Stimulated activated CD4-positive, alpha-beta T cell treated with anti-CD3 and anti-CD28 coated beads, TNF-alpha, amount 100 ng/mL, for 48 hours (primary cell): ENCODE measurements around the gene BEX3.
"Not testable (repeated sequence)": the region's sequence is repeated elsewhere in the genome, so short reads cannot be mapped to it uniquely, and the experiment has no call there.

Experiments used
- DNase-seq, 3 donors: peaks; one replicate each; pipeline ENCODE4 v3.0.0-alpha.2; 2020; ENCODE audit warnings: low read depth in 3 of 3

Gene BEX3

DNA sequence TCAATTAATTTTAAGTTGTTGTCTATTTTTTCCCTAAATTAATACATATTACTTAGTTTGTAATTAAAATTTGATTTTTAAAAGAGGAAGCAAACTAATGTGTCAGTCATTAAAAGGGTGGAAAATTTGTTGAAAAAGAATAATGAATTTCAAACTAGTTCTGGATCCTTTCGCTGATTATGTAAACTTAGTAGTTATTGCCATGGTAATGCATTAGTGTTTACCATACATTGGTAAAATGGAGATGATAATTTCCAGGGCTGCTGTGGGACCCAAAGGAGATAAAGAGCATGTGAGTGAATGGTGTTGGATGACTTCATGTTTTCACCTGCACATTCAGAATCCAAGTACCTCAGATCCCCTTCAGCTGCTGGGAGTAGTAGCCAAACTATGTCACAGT lies 6.5 kb downstream of the BEX3 start:
- no peak for DNase-seq

DNA sequence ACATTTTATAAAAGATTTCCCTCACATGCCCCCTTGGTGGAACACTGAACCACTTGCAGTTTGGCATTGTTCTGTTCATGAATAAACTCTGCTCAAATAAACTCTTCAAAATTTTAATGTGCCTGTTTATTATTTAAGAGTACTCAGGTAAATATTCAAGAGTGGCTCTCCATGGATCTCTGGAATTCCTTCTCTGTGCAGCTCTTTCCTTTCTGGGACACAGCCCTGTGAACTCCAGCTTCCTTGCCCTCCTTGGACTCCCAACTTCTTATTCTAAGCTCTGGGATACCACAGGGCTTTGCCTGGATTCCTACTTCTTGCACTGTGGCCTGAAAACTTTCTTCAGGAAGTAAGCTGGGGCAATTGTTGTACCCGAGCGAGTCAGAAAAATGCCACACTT lies 8.3 kb downstream of the BEX3 start:
- no peak for DNase-seq

DNA sequence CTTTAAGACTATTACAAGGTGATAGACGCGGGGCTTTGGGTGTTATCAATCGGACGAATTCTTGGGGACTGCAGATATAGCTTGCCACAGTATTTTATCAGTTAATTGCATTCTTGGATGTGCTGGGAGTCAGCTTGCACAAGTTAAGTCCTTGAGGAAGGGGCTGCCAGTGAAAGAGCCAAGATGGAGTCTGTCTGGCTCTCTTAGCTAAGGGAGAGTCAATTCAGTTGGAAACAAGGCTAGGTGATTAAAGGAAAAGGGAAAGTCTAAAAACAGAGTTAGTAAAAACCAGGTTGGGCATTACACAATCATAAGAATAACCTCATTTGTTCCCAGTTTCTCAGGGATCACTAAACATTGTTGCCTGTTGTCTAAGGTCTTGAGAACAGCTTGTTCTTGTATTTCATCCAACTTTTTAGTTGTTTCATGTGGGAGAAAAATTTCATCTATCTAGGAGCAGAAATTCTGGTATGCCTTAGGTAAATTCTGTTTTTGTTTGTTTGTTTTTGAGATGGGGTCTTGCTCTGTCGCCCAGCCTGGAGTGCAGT lies 9.0 kb downstream of the BEX3 start:
- DNase-seq, result not testable (repeated sequence)

DNA sequence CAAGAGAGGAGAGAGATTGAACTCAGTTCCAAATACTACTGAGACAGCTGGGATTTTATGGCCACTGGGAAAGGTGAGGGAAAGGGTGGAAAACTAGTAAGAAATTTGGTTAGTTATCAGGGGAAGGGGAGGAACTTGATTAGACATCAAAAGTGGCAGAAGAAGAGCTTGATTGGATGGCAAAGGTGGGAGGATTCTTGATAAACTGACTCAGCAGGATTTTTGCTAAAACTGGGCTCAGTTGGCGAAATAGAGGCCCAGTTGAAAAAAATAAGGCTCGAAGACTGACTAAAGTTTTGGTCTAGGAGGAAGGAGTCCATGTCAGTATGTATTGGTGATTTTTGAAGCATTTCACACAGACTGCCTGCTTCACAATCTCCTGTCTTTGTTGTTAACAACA lies 10.0 kb downstream of the BEX3 start:
- DNase-seq, result no peak

DNA sequence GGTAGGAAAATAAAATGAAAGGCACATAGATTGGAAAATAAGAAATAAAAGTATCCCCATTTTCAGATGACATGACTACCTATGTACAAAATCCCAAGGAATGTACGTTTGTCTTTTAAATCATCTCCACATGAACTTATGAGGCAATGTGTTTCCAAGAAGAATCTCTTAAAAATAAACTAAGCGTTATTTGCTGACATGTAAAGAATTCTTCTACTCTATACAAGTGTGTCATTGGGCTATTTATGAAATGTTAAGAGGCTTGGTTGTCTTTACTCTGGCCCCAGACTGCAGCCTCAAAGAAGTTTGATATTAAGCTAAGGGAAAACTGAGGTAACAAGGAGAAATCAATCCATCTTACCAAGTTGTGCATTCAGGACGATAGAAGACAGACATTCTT lies 17.1 kb downstream of the BEX3 start:
- DNase-seq, result no peak

DNA sequence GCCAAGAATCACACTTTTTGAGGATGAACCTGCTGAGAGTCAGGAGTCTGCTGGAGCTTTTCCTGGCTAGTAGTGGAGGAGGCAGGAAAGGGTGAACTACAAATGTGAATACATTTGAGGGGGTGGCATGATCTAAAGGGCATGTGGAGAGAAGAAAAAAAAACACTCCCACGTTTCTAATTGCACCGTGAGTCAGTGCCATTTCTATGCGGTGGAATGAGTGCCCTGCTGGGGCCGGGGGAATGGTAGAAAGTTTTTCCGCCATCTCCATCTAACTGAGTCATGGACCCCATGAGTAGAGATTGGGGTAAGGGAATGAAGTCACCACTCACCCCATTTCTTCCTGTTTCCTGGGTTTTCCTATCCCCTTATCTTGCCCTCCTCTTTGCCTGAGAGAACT lies 19.8 kb downstream of the BEX3 start:
- no peak for DNase-seq

DNA sequence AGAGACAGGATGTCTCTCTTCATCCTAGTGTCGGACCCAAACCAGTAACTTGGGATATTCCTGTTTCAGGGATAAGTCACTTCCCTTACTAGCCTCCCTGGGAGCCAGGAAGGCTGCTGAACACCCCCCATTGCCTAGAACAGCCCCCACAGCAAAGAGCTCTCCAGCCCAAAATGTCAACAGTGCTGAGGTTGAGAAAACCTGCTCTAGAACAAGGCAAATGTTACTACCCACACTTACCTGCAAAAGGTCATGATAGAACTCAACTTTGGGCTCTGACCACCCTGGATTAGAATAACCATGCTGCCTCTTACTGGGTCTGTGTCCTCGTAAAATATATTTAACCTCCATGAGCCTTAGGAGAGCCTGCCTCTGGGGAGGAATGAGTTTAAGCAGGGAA lies 20.3 kb downstream of the BEX3 start:
- DNase-seq, result no peak

DNA sequence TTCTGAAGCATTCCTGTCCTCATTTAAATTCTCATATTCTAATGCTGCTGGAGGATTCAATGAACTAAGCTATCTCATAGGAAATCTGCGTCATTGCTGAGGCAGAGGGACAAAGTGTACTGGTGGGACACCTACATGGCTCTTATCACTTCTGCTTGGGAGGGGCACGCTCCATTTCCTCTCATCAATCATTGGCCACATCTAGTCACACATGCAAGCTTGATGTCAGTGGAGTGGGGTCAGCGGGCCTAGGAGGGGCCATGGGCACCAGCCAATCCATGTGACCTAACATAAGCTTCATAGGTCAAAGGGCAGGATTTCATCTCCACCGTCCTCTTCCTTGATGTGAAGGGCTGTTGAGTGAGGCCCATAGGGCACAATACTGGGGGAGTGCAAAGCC lies 21.4 kb downstream of the BEX3 start:
- no peak for DNase-seq

DNA sequence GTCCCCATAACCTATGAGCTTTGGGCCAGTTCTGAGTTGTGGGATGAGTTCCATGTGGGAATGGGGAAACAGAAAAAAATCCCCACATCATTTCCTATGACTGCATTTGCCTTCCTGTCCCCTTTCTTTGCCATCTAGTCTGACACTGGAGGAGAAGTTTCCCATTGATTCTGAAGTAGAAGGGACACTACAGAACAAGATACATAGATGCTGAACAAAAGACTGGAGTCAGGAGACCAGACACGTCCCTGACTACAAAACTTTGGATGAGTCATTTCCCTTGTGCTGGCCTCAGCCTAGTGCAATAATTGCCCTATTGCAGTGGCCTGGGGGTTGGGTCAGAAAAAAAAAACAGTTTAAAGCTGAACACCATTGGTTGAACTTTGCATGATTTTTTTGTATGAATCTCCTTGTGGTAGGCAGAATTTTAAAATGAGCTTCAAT lies 22.1 kb downstream of the BEX3 start:
- DNase-seq, result no peak

DNA sequence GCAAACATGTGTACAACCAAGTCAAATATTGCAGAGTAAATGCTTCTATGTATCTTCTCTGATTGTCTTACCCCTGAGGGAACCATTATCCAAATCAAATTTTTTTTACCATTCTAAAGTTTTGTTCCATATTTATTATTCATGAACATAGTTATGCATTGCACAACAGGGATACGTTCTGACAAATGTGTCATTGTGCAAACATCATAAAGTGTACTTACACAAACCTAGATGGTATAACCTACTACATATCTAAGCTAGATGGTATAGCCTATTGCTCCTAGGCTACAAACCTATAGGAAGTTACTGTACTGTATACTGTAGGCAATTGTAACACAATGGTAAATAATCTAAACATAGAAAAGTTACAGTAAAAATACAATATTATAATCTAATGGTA lies 23.4 kb downstream of the BEX3 start:
- no peak for DNase-seq

DNA sequence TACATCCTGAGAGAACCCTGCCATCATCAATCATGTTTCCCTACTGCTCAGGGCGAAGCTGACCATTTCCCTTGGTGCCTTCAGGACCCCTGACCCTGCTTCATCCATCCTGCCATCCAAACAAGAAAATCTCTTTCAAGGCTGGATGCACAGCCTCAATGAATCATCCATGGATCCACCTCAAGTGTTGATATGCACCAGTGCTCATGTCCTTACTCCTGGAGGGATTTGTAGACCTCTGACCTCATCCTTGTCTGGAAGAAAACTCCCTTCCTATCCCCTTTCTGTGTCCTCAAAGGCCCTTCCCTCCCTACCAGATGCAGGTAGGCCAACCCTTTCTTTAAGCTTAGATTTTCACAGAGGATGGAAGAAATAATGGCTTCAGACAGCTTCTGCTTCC lies 24.6 kb downstream of the BEX3 start:
- DNase-seq, result no peak

DNA sequence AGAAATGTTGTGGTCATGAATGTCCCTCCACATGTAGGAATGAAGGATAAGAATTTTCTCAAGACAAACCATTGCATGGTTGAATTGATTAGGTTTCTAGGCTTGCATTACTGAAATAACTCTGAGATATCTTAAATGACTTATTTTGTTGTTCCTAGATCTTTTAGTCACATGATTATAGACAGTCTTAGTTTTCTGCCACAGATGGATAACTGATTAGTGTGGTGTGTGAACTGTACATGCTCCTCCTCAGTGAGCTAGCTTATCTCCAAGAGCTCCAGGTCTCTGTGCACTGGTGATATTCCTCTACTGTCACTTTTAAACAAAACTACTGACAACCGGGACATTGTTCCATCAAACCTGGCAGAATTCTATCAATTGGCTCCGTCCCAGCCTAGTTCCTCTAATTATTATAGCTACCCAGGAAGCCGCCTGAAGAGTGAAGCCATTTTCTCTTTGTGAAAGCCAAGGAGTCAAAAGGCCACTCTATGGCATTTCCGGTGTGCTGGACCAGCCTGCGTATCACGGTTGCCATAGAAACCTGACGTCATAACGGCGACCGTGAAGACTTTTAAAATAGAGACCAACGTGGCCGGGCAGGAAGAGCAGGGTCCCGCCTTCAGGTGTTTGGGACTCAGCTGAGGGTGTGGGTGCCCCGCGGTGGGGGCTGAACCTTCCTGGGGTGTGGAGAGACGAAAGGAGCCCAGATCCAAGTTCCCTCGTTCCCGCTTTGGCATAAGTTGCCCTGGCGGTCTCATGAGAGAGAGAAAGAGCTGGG lies 28.1 kb downstream of the BEX3 start:
- peak; percentile 22 to 45 (median 36) for DNase-seq

DNA sequence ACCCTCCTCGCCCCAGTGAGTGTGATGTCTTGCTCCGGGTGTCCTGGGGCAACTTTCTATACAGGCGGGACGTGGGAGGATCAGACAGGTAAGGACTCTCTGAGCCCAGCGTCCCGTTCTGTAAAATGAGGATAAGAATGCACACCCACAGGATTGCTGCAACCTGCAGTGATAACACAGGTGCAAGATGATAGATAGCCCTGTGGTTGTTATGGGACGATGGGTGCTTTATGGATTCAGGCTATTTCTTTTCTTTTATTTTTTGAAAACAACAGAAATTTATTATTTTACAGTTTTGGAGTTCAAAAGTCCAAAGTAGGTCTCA lies 28.6 kb downstream of the BEX3 start:
- DNase-seq, result no peak

DNA sequence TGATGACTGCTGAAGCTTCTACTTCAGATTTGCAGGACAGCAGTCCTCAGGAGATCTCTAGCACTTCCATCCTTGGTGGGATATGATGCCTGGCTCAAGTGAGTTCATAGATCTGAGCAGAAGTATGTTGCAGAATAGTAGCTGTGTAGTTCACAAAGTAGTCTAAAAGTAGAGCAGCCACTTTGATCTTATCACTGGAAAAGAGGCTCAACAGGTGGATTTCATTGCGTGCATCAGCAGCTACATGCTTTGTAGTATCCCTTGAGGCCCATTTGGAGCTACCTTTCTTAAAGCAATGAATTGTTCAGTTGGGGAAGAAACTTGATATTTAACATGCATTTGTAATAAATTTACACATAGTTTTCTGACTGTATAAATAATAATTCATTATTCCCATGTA lies 29.9 kb downstream of the BEX3 start:
- no peak for DNase-seq

DNA sequence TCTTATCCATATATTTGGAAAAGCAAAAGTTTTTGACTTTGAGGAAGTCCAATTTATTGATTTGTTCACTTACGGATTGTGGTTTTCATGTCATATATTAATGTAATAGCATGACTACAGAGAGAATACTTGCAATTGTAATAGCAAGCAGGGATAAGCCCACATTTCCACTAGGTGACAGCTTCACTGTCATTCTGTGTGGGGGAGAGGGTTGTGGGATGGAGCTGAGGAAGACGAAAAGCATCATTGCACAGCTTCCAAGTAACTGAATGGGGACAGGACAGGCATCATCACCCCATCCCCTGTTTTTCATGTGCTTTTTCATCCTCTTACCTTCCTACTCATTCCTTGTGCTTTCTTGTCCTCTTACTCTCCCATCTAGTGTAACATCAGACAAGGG lies 31.4 kb downstream of the BEX3 start:
- DNase-seq, result no peak

DNA sequence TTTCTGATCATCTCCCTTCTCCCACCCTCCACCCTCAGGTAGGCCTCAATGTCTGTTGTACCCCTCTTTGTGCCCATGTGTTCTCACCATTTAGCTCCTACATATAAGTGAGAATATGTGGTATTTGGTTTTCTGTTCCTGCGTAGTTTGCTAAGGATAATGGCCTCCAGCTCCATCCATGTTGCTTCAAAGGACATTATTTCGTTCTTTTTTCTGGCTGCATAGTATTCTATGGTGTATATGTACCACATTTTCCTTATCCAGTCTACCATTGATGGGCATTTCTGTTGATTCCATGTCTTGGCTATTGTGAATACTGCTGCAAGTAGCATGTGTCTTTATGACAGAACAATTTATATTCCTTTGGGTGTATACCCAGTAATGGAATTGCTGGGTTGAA lies 35.4 kb downstream of the BEX3 start:
- DNase-seq, result not testable (repeated sequence)

DNA sequence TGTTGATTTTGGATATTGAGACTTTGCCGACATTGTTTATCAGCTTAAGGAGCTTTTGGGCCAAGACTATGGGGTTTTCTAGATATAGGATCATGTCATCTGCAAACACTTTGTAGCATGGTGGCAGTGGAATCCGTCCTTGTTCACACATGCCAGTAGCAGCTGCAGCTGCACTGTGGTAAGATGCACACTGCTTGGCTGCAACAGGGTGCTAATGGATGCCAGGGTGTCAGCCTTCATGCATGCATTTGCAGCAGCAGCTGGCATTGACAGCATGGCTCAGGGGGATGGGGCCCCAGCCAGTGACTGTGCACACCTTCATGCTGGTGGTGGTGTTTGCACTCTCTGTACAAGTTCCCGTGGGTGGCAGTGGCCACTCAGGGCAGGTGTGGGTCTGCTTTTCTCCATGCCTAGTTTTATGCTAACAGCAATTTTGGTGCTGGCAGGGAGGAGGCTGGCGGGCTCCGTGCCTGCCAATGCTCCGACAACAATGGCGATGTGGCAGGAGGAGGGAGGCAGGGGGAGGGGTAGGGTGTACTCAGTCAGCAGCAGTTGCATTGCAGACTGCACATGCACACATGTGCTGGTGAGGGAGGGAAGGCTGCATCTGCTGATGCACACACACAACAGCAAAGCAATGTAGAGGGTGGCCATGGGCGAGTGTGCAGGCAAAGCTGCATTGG lies 37.5 kb downstream of the BEX3 start:
- DNase-seq, result no peak

DNA sequence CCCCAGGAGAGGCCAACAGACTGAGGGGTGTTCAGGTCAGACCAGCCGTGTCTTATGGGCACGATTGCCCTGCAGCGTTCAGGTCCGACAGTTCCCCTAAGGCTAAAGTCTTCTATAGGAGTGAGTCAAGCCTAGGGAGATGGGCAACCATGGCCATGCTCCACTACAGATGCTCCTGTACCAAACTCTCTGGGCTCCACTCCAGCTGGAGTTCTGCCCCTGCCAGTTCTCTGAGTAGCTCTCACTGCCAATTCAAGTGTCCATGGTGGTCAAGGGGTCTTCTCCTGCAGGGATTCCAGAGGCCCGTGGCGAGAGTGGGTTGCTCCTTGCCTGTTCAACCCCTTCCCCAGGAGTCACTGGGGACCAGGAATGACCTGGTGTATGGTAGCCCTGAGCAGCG lies 38.2 kb downstream of the BEX3 start:
- DNase-seq, result no peak

DNA sequence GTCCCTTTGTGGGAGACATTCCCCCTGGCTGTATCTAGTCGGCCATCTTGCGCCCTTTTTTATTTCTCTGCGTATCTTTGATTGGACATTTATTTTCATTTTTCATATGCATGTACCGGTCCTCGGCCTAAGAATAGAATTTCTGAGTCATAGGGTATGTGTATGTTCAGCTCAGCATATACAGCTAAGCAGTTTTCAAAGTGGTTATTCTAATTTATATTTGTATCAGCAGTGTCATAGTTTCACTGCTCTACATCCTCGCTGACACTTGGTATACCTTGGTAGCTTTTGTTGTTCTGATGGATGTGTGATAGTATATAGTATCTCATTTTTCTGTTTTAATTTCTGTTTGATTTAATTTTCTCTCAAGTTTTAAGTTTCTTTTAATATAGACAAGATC lies 38.7 kb downstream of the BEX3 start:
- DNase-seq, result no peak

DNA sequence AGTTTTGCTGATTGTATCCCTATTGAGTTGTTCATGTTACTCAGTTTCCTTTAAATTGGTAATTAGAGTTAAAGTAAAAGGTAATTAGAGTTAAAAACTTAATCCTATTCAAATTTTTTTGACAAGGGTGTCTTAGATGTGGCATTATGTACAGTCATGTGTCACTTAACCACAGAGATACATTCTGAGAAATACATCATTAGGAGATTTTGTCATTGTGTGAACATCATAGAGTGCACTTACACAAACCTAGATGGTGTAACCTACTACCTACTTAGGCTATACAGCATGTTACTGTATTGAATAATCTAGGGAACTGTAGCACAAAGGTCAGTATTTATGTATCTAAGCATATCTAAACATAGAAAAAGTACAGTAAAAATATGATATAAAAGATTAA lies 39.2 kb downstream of the BEX3 start:
- no peak for DNase-seq

DNA sequence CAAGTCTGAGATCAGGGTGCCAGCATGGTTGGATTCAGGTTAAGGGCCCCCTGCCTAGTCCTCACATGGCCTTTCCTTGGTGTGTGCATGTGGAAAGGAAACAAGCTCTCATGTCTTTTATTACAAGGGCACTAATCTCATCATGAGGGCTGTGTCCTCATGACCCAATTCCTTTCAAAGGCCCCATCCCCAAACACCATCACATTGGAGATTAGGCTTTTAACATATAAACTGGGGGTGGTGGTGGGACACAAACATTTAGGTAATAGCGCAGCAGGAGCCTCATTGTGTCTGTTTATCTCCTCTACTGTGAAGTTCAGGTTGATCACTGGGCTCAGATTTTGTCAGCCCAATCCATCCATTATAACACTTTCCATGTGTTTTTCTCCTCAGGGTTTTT lies 41.0 kb downstream of the BEX3 start:
- DNase-seq, result no peak

DNA sequence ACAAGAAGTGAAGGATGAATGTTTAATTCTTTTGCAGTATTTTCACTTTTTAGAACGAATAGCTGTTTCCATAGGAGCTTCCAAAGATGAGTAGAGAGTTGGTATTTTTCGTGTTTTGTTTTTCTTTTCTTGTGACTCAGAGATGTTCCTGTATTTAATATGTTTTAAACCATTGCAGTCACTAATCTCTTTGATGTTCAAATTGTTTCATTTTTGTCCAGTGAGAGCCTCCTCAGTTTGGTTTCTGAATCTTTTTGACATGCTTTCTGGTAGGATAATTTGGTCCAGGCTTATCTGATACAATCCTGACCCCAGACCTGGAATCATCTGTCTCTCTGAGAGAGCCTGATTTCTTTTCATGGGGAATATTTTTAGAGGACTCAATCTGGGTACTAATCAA lies 41.6 kb downstream of the BEX3 start:
- no peak for DNase-seq

DNA sequence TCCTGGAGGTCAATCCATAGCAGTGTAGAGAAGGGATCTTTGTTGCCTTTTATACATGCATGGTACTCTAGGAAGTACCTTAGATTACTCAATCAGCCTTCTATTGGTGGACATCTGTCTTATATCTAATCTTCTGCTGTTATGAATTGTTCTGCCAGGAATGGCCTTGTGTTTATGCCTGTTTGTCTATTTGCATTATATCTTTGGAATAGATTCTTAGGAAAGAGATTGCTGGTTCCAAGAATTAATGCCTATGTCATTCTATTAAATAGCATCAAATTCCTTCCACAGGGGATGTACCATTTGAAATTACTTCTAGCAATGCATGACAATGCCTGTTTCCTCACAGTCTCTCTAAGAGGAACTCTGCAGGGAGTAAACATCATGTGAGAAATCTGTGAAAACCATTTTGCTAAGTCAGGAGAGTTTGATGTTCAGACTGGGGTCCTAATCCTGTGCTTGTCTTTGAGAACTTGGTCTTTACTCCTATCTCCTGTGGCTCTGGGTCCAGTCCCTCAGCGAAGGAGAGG lies 42.5 kb downstream of the BEX3 start:
- DNase-seq, result no peak
